CD4-positive, alpha-beta T cell treated with Interleukin-4 for 1 hour (primary cell): ENCODE results near the gene AGGF1.
"Not testable (repeated sequence)": the region's sequence is repeated elsewhere in the genome, so short reads cannot be mapped to it uniquely, and the experiment has no call there.

Experiments used
- DNase-seq, 2 donors: peaks; one replicate each; pipeline ENCODE4 v3.0.0-alpha.2; 2020 to 2022

The AGGF1 gene, protein sequence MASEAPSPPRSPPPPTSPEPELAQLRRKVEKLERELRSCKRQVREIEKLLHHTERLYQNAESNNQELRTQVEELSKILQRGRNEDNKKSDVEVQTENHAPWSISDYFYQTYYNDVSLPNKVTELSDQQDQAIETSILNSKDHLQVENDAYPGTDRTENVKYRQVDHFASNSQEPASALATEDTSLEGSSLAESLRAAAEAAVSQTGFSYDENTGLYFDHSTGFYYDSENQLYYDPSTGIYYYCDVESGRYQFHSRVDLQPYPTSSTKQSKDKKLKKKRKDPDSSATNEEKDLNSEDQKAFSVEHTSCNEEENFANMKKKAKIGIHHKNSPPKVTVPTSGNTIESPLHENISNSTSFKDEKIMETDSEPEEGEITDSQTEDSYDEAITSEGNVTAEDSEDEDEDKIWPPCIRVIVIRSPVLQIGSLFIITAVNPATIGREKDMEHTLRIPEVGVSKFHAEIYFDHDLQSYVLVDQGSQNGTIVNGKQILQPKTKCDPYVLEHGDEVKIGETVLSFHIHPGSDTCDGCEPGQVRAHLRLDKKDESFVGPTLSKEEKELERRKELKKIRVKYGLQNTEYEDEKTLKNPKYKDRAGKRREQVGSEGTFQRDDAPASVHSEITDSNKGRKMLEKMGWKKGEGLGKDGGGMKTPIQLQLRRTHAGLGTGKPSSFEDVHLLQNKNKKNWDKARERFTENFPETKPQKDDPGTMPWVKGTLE

DNA sequence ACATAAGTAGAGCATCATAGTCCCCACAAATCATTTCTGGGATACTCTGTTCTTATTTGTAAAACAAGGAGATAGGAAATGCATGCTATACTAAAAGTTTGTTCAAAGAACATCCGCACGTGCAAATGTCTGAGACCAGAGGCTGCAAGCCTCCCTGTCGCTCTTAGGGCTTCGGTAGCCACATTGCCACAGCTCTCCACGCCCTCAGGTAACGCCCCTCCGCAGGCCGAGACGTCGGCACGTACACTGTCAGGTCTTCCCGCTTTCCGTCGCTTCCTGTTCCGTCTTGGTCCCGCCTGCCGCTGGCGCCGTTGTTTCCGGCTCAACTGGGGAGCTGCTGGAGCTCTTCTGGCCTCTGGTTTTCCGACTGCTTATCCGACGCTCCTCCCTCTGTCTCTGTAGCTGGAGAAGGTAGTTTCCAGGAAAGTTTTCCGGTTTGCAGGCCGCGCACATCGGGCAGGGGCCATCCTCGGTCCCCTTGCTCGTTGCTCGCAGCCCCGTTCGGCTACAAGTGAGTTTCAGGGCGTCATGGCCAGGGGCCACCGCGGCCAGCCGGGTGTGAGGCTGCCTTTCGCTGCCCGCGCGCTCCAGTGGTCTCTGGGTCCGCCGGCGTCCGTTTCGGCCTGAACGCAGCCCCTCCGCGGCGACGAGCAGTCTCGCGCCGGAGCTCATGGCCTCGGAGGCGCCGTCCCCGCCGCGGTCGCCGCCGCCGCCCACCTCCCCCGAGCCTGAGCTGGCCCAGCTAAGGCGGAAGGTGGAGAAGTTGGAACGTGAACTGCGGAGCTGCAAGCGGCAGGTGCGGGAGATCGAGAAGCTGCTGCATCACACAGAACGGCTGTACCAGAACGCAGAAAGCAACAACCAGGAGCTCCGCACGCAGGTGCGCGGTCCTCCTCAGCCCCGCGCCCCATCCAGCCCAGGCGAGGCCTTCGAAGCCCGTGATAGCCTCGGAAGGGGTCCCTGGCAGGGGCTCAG is at the start of gene AGGF1:
TSS of gene AGGF1 (plus strand) at position 308 of the 975 bp plus-strand sequence. CDS start at position 671, 363 bp downstream.
- DNase-seq: peak; percentile 88 to 90

GRCh38 chr5:76980518-76981144 is 49.6 kb upstream of the AGGF1 start:
- no peak for DNase-seq

DNA sequence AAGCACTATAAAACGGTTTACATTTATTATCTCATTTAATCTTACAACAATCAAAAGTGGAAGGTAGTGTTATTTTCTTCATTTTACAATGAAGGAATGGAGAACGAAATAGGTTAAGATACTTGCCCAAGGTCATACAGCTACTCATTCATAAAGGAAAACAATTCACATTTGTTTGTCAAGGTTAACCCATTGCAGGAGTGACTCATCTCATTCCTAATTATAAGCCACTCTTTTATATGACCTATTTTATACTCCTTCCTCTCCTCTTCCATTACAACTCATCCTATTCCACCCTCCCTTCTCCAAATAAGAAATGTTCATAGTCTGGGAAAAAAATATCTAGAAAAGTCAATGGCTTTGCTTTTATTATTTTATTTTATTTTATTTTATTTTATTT is 47.8 kb upstream of the AGGF1 start:
- DNase-seq: no peak

GRCh38 chr5:76983468-76983867 is 46.7 kb upstream of the AGGF1 start:
- DNase-seq: no peak

DNA sequence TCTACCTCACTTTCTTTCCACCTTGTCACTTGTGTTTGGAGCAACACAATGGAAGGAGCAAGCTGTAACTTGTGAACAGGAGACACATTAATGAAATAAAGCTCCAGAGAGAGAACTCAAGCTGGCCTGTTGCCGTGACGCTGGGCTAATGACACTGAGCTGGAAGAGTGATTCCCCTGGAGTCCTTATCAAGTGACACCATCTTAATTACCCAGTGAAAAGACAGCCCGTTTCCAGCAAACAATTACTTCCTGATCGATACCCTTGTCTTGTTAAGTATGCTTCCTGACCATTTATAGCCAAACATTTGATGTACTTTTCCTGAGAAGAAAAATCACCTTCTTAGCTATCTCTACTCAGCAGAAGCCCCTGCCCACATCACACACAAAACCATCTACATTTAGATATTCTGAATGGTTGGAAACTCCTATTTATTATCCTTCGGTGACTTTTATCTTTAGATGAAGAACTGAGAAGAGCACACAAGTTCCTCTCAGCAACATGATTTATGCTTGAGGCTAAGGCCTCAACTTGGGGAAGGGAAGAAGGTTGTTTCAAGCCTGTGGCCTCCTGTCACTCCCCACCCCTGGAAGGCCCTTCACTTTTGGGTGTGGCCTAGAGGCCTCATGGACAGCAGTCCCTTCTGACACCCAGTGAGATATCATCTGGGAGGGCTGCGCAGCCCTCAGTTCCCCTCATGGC is 43.2 kb upstream of the AGGF1 start:
- no peak for DNase-seq

GRCh38 chr5:76990899-76991459 is 39.2 kb upstream of the AGGF1 start:
- no peak for DNase-seq

DNA sequence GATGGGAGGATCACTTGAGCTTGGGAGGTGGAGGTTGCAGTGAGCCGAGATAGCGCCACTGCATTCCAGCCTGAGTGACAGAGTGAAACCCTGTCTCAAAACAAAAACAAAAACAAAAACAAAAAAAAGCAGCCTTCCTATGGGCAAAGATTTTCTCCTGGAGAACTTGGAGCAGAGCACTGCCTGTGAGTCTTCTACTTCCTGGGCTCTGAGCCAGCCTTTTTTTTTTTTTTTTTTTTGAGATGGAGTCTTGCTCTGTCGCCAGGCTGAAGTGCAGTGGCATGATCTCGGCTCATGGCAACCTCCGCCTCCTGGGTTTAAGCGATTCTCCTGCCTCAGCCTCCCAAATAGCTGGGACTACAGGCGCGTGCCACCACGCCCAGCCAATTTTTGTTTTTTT is 36.8 kb upstream of the AGGF1 start:
- not testable (repeated sequence) for DNase-seq

DNA sequence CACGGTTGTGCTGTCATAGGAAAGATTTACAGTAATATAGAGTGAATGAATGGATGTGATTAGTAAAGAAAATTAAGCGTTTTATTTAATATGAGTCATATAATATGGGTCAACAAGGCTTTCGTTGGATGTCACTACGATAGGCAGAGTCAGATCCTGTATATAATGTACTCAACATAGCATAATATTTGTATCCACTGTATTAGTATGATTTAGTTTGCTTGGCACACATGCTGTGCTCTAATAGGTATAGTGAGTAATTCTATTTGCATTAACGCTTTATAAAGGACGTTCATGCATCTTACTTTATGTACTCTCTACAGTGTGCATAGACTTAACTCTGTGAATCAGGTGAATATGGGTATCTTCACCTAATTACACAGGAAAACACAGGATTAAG is 35.9 kb upstream of the AGGF1 start:
- no peak for DNase-seq

GRCh38 chr5:76998251-76998650 is 32.0 kb upstream of the AGGF1 start:
- not testable (repeated sequence) for DNase-seq

DNA sequence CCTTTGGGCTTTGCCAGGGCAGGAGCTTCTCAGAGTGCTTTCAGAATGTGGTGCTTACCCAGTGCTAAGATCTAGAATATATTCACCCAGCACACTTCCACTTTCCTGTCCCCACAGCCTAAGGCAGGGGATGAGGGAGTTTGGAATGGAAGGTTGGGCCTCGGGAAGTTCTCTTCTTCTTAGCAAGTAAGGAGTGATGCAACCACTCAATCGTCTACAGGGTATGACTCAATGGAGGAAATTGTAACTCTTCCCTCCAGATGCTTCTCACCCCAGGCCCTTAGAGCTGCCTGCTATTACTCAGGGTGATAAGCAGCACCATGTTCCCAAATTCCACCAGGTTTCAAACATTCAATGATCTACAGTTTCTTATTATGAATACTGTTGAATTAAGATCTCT is 30.8 kb upstream of the AGGF1 start:
- DNase-seq: no peak

DNA sequence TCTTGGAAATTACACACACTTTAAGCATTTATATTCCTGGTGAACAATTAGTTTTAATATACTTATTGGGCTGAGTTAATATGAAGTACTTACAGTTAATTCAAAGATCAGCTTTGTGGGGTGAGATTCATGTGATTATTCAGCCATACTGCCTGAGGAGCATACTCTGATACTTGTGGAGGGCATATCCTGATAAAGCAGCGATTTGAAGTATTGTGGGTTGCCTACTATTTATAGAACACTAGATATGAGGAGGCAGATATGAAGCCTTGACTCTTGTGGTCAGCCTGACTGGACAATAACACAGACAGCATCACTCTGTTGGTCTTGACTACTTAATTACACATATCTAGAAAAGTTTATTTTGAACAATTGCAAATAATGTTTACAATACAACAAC is 27.0 kb upstream of the AGGF1 start:
- DNase-seq: no peak

GRCh38 chr5:77006124-77006523 is 24.1 kb upstream of the AGGF1 start:
- no peak for DNase-seq

DNA sequence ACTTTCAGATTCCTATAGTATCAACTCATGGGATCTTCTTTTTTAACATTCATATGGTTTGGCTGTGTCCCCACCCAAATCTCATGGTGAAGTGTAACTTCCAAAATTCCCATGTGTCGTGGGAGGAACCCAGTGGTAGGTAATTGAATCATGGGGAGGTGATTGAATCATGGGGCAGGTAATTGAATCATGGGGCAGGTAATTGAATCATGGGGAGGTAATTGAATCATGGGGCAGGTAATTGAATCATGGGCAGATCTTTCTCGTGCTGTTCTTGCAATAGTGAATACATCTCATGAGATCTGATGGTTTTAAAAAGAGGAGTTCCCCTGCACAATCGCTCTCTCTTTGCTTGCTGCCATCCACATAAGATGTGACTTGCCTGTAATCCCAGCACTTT is 21.8 kb upstream of the AGGF1 start:
- no peak for DNase-seq

- no peak for DNase-seq
These were observed 20.0 kb upstream of the AGGF1 start for GRCh38 chr5:77010243-77010642.

GRCh38 chr5:77011498-77011897 is 18.7 kb upstream of the AGGF1 start:
- no peak for DNase-seq

- DNase-seq: no peak
These were observed 17.6 kb upstream of the AGGF1 start for GRCh38 chr5:77012601-77013000.

DNA sequence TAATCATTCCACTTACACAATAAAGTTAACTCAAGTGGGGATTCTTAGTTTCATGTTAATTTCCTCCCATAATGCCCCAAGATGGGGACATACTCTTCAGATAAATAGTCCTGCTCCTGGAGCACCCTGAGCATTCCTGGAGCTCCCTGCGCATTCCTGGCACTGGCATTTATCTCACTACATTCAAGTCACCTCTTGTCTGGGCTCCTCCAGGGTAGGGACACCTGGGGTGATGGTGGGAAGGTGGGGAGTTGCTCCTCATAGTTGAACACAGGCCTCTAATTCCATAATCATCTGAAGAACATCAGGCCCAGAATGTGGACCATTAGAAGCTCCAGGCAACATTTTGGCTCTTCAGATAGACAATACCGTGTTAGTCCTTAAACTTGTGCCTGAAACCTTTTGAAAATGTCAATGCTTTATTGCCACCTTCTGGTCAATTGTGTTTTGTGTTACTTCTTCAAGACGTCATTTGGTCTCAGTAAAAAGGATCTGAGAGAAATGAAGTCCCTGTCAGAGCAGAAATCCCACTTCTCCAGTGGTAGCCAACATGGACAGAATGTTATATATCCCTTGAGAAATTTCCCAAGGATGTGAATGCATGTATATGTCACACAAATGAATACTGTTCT is 14.2 kb upstream of the AGGF1 start:
- peak in 1 of 2 donors; percentile 15 for DNase-seq

- DNase-seq: no peak
These were observed 13.2 kb upstream of the AGGF1 start for GRCh38 chr5:77016962-77017361.

GRCh38 chr5:77017668-77018067 is 12.5 kb upstream of the AGGF1 start:
- no peak for DNase-seq

DNA sequence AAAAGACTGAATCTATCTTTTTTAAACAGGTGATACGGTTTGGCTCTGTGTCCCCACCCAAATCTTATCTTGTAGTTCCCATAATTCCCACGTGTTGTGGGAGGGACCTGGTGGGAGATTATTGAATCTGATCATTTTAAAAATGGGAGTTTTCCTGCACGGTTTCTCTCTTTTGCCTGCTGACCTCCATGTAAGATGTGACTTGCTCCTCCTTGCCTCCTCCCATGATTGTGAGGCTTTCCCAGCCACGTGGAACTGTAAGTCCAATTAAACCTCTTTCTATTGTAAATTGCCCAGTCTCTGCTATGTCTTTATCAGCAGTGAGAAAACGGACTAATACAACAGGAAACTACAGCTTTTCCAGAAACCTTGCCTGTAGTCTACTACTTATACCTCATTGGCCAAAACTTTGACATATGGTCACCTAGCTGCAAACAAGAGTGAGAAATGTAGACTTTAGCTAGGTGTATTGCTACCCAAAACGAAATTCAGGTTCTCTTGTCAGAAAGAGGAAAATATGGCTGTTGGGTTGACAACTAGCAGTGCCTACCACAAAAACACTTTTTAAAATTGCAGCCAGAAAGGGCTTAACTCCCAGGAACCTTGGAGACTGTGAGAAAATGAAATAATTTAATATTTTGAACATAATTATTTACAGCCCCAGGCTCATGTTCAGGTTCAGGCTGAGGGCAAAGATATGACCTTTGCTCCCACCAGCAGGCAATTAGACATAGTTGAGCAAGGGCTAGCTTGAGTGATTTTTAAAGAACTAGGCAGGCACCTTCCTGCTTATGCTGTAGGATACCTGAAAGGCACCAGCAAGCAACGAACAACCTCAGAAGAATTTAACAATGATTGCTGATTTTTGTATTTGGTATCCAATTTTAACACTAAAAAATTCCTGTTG is 7.4 kb upstream of the AGGF1 start:
- DNase-seq: no peak
